GM20000 (cell line): ENCODE measurements around the gene MIX23.
A peak's percentile ranks its signal among the peaks of the same experiment; 100 is the strongest.

Experiments
- DNase-seq: peaks from one replicate; pipeline ENCODE4 v3.0.0; 2012; ENCODE audit warnings: low spot score
- TF ChIP-seq, protein P1 (sequence below): IDR thresholded peaks from 2 replicates; pipeline ENCODE4 v1.5.1; 2012; ENCODE audit warnings: mild to moderate bottlenecking, control low read depth; ENCODE audit errors: extremely low read depth, missing control alignments

The MIX23 gene

DNA sequence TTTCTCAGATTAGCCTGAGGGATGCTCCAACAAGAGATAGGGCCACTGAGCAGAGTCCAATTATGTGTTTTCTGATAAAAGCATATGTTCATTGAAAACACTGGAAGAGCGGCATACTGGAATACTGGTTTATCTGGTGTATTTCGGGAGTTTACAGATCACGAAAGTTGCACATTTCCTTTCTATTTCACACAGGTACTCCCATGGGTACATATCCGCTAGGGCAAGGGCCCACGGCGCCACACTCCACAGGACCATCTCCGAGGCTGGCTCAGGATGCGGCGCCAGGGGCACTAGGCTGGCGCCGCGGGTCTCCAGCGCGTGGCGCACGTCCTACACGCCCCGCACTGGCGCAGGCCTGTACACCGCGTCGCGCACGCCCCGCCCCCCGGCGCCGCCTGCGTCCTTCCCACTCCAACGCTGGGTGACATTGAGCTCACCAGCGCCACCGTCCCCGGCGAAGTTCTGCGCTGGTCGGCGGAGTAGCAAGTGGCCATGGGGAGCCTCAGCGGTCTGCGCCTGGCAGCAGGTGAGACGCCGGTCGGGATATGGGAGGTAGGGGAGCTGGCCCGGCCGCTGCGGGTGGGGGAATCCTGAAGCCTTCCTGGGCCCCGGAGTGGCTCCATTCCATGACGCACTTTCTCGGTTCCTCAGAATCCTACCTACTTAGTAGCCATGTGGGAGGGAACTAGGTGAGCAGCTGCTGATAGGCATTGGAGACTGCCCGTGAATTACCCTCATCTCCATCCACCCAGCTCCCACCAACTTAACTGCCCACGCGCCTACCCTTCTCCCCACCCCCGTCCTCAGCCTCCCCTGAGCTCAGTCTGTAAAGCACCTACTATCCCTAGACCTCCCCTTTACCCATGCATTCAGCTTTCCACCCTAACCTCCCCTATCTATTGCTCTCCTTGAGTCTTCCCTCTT is 1.0 kb upstream of the MIX23 start, which contains the start of gene FAM162A:
TSS of gene FAM162A (plus strand) at position 412 of the 927 bp plus-strand sequence. CDS start at position 496, 84 bp downstream.
- peak; percentile 91 for DNase-seq
- TF ChIP-seq, protein P1, sequence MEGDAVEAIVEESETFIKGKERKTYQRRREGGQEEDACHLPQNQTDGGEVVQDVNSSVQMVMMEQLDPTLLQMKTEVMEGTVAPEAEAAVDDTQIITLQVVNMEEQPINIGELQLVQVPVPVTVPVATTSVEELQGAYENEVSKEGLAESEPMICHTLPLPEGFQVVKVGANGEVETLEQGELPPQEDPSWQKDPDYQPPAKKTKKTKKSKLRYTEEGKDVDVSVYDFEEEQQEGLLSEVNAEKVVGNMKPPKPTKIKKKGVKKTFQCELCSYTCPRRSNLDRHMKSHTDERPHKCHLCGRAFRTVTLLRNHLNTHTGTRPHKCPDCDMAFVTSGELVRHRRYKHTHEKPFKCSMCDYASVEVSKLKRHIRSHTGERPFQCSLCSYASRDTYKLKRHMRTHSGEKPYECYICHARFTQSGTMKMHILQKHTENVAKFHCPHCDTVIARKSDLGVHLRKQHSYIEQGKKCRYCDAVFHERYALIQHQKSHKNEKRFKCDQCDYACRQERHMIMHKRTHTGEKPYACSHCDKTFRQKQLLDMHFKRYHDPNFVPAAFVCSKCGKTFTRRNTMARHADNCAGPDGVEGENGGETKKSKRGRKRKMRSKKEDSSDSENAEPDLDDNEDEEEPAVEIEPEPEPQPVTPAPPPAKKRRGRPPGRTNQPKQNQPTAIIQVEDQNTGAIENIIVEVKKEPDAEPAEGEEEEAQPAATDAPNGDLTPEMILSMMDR, result peak; percentile 65

DNA sequence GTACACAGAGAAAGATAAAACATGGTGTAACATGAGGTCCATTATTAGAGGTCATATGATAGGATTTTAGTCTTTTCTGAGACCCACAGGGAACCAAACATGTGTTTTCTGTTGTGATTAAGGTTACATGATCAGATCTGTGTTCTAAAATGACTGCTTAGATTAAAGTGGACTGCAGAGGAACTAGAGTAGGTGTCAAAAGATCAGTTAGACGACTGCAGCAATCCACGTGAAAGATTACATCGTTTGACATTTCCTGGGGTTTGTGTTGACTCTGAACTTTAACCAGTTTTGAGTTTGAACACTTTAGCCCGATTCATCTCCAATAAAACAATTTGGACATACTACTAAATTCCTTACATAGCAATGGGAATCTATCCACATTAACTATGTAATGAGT is 5.1 kb downstream of the MIX23 start:
- no peak for DNase-seq
- TF ChIP-seq, protein P1, result no peak

DNA sequence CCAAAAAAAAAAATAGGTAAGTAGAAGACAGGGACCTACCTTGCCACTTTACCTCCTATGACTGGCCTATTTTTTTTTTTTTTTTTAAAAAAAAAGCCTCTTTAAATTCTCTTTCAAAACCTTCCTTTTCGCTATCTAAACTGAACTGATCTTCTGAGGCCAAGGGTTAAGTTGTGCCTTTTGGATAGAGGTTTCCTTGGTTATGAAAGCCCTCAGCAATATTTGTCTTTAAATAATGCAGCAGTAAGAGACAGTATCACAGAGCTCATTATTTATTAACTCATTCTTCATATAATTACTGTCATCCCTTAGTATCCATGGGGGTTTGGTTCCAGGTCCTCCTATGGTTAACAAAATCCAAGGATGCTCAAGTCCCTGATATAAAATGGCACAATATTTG is 9.0 kb downstream of the MIX23 start:
- TF ChIP-seq, protein P1, result no peak
- no peak for DNase-seq

DNA sequence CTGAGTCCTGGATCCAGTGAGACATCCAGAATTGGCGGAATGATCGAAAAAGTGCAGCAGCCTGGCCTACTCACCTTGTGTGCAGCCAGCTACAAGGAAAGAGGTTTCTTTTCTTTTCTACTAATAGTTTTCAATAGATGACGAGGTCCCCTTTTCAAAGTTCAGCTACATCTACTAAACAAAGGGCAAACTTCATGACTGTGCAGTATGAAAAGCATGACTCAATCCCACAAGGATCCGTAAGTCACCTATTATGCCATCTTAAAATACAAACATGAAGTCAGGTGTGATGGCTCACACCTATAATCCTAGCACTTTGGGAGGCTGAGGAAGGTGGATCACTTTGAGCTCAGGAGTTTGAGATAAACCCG is 16.7 kb downstream of the MIX23 start:
- TF ChIP-seq, protein P1, result no peak

DNA sequence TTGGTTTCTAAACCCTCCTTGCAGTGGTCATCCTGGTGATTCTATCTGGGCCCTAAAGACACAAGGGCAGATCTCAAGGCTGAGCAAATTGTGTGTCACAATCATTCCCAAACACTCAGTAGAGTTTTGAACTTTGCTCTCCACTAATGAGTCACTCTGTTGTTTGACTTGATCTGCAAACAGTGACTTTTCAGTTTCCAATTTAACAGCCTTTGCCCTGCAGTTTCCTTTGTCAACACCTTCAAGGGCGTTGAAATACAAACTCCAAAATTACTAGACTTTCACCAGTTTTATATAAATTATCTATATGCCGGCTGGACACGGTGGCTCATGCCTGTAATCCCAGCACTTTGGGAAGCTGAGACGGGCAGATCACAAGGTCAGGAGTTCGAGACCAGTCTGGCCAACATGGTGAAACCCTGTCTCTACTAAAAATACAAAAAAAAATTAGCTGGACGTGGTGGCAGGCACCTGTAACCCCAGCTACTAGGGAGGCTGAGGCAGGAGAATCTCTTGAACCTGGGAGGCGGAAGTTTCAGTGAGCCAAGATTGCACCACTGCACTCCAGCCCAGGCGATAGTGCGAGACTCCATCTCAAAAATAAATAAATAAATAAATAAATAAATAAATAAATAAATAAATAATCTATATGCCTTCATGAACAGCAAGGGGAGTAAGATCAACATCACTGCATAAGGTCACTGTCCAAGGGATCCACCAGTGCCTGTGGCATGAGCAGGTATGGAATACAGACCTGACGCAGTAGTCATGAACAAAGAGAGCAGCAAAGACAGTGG is 17.3 kb downstream of the MIX23 start:
- peak; percentile 10 for DNase-seq

More for the DNA sequence above, 16.7 kb downstream of the MIX23 start:
- no peak for DNase-seq

DNA sequence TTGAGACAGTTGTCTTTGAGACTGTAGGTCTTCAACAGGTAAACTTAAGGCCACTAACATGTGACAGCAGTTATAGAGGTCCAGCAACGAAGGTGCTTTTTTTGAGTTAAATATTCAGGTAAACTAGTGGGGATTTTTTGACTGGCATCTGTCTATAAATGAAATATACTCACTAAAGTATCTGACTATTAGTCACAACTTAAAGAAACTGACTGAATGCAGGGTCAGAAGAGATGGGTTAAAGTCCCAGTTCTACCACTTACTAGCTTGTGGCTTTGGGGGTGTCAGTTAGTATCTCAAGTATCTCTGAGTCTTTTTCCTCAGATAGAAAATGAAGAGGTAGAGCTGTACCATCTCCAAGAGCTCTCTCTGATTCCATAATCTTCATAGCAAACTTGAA is 18.0 kb downstream of the MIX23 start:
- DNase-seq, result no peak
- TF ChIP-seq, protein P1, result no peak

DNA sequence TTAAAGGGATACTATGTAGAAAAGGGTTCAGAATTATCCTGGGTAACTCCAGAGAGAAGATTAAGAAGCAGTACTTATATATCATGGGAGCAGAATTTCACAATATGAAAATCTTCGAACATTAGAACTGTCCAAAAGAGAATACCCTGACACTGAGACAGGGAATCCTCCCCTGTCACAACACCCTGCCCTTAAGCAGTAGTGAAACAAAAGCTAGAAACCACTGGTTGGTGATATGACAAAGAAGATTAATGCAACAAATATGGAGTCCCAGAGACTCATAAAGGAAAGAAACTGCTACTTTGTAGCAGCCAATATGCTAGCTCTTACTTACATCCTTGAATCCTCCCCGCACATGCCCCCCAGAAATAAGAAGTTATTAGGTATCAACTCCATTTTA is 18.5 kb downstream of the MIX23 start:
- no peak for DNase-seq
- TF ChIP-seq, protein P1, result no peak
